DOHH2 (cell line): Measurements from ENCODE around the gene OPN1SW.

Experiments used
- EZH2phosphoT487 ChIP-seq: fragments of 200-600 bp; sonication (generic); IDR thresholded peaks from 2 replicates; pipeline ENCODE4 v1.6.1; 2017; ENCODE audit warnings: borderline replicate concordance, mild to moderate bottlenecking, antibody characterized with exemption, low read length, moderate library complexity, mixed read lengths
- TF ChIP-seq, protein P1 (sequence below): fragments of 200-600 bp; sonication (generic); IDR thresholded peaks from one replicate; pipeline ENCODE4 v1.5.1; 2014; ENCODE audit warnings: antibody characterized with exemption, mild to moderate bottlenecking, low read depth, low read length; ENCODE audit not compliant: poor library complexity, severe bottlenecking

DNA sequence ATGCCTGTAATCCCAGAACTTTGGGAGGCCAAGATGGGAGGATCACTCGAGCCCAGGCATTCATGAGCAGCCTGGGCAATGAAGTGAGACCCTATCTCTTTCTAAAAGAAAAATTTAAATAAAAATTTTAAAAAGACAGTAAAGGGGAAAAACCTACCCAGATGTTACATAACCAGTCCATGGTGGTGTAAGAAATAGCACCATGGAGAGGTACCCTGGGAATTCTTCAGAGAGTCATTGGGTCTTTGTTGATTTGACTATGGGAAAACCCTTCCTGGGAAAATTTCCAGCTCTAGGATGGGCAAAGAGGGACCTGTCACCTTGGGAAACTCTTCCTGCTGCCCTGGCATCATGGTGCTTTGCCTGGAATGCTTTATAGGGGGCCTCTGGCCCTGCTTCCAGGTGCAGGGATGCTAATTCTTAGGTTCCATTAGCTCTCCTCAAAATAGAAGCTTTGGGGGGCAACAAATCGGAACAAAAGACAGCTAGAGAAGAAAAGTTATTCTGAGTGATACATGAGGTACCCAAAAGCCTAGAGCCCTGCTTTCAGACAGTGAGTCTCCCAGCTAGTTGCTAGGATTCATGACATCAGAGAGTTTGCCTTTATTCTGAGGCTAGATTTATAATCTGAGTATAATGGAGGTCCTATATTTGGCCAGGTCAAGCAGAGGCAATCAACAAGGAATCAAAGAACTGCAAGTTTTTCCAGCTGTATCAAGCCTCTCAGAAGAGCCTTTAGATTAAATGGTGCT lies 26.2 kb upstream of the OPN1SW start:
- TF ChIP-seq, protein P1, sequence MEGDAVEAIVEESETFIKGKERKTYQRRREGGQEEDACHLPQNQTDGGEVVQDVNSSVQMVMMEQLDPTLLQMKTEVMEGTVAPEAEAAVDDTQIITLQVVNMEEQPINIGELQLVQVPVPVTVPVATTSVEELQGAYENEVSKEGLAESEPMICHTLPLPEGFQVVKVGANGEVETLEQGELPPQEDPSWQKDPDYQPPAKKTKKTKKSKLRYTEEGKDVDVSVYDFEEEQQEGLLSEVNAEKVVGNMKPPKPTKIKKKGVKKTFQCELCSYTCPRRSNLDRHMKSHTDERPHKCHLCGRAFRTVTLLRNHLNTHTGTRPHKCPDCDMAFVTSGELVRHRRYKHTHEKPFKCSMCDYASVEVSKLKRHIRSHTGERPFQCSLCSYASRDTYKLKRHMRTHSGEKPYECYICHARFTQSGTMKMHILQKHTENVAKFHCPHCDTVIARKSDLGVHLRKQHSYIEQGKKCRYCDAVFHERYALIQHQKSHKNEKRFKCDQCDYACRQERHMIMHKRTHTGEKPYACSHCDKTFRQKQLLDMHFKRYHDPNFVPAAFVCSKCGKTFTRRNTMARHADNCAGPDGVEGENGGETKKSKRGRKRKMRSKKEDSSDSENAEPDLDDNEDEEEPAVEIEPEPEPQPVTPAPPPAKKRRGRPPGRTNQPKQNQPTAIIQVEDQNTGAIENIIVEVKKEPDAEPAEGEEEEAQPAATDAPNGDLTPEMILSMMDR = no peak
- TF ChIP-seq EZH2phosphoT487 = no peak
